HG03565 (cell line): Measurements from ENCODE around the gene ZNF467.

Experiments used
- ATAC-seq: cut with Tn5 transposase; IDR thresholded peaks from one replicate; pipeline ENCODE4 v1.9.1; 2021; ENCODE audit warnings: mild to moderate bottlenecking, moderate library complexity; ENCODE audit not compliant: unreplicated experiment

The ZNF467 gene

DNA sequence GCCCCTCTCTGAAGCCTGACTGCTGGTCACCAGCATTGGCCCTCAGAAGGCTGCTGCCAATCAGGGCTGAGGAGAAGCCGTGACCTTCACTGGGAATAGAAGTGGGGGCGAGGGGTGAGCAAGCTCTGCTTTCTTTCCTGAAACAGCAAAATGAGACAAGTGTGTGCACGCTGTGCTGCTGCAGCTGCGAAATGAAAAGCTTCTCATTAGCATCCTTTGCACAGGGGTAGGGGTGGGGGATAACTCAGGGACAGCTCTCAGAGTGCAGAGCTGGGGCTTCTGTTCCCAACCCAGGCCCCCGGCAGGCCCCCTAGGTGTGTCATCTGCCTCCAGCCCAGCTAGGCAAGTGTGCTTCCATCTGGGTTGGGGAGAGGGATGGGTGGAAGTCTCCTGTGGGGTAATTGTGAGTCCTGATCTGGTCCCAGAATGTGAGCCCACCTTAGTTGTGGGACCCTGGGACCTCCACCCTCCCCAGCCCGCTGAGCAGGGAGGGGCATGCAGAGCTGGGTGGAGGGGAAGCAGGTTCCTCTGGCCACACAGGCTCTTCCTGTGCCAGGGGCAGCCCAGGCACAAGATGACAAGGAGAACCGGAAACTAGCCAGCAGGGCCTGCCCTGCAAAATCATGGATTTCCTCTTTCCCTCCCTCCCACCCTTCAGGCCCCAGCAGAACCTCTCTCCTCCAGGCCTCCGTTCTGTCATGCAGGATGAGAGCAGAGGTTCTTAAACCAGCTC is 22.2 kb downstream of the ZNF467 start:
- ATAC-seq: no peak

DNA sequence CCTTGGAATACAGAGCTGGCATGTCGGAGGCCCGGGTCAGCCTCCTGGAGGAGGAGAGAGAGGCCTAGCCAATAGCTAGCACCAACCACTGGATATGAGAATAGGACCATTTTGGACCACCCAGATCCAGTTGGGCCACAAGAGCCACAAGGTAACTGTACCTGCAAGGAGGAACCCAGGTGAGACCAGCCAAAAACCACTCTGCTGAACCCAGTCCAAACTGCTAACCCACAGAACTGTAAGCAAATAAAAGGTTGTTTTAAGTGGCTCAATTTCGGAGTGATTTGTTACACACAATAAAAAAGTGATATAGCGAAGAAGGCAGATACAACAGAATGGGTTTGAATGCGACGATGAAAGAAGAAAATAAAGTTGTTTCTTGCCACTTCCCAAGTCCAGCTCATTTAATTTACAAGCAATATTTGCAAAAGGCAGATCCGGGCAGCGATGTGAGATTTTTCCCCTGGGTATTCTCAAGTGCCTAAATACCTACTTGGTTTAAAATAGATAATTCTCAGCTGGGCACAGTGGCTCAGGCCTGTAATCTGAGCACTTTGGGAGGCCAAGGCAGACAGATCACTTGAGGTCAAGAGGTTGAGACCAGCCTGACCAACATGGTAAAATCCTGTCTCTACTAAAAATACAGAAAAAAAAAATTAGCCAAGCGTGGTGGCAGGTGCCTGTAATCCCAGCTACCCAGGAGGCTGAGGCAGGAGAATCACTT is 23.1 kb downstream of the ZNF467 start:
- no peak for ATAC-seq

GRCh38 chr7:149748076-149748874 is 25.1 kb downstream of the ZNF467 start:
- ATAC-seq: no peak

DNA sequence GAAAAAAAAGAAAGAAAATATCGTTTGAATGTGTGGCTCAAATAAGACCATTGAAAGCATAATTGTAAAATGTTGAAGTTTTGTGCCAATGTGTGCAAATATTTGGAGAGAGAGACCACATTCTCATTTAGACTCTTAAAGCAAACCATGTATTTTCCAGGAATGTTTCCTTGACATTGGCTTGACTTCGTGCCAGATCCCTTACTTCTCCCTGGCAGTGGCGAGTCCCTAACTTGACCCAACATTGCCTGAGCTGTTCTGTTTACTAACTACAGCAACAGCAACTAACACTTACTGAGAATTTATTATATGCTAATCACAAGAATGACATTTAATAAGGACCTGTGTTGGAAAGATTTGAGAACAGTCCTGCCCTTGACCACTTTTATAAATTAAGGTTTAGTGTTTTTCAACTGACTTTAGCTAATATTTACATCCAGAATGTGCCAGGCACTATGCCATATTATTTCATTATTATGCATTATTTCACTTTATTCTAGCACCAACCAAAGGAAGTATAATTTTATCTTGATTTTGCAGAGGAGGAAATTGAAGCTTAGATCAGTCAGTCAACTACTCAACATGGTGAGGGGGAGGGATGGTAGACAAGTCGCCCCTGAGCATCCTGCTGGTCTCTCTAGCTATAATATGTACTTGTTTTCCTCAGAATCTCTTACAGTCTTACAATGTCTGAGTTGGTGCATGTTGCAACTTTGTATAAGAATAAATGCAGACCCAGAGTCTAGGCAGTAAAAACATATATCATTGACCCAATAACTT is 29.7 kb downstream of the ZNF467 start:
- ATAC-seq: no peak

DNA sequence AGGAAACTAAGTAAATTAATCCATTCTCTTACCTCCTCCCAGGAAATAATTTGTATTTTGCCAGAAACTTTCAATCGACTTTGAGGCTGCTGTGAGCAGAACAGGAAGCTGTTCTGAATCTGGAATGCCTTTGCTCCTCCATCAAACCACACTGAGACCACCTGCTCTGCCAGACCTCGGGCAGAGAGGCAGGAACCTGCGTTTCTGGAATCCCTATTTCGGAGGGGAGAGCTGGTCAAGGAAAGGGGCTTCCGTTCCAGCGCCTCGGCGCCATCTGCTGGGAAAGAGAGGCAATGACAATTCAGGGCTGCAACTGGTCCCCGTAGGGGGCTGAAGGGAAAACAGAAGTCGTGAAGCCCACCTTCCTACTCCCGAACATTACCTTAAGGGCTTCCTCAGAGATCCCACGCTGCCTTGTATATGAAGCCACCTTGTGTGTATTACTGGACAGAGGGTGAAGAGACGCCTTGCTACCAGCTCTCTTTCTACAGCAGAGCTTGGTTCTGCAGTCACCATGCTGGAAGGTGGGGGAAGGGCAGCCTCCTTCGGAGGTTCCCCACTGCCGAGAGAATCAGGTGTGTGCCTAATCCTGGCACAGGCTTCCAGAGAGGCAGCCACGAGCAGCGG is 31.2 kb downstream of the ZNF467 start:
- no peak for ATAC-seq

- ATAC-seq: no peak
Observed at GRCh38 chr7:149741629-149742028, 31.8 kb downstream of the ZNF467 start.

DNA sequence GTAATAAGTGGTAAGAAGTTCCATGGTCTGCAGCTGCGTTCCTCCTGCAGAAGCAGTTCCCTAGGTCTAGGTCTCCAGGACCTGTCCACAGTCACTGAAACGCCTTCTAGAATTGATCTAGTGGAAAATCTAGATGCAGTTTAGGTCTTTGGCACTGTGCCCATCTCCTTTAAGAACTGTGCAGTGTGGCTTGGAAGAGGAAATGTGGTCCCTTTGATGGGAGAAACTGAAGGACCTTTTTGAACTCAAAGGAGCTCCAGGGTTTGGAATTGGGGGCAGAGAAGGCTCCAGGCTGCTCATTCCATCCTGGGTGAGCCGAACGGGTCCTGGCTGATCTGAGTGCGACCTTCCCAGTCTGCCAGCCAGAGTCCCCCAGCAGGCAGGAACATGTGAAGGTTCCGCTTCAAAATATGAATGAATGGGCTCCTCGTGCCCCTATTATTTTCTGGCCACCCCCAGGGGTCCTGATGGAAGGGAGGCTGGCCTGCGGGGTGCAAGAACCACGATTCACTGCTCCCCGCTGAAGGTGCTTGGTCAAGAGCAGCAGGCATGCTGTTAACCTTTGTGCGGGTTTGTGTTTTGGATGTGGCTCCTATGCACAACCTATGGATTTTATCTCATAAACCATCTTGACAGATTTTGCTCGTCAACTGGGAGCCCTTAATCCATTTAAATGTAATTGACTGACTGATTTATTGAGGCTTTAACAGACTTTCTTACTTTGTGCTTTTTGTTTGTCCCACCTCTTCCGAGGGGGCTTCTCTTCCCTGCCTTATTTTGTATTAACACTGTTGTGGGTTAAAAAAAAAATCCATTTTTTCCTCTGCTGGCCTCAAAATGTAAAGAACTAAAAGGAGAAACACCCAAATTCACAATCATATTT is 36.7 kb downstream of the ZNF467 start:
- no peak for ATAC-seq

GRCh38 chr7:149735779-149736477 is 37.5 kb downstream of the ZNF467 start:
- ATAC-seq: no peak

DNA sequence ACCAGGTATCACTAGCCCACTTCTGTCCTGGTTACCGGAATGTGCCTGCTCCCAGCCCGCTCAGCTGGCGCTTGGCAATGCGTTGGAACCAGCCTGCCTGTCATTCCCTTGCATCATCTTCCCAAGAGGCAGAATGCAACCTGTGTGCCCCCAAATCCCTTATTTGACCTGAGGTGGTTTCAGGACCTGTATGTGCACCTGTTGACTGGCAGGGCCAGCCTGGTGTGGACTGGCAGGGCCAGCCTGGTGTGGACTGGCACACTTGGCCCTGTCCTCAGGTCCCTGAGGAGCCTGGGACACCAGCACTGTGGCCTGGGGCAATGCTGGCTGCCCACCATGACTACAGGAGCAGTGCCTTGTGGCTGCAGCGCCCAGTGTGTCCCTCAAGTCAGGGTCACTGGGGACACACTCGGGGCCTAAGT is 38.2 kb downstream of the ZNF467 start:
- ATAC-seq: no peak

GRCh38 chr7:149734791-149735075 is 38.7 kb downstream of the ZNF467 start:
- ATAC-seq: no peak

GRCh38 chr7:149733924-149734790 is 39.2 kb downstream of the ZNF467 start:
- ATAC-seq: no peak

- ATAC-seq: no peak
Observed at GRCh38 chr7:149733131-149733923, 40.1 kb downstream of the ZNF467 start.

DNA sequence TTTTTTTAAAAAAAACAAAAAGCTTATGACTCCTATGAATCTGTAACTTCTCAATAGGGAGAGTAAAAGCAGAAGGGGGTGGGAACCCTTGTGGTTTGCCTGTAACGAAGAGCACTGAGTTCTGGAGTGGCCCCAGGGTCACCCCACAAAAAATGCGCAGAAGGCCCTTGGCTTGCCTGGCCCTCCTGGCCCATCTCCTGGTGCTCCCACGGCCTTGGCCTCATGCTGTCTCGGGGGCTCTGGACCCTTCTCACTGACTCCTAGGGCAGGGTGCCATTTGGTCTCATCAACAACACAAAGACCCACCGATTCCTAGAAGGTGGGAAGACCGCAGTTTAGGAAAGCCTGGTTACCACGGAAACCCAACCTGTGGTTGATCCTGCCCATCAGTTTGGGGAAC is 40.8 kb downstream of the ZNF467 start:
- ATAC-seq: no peak

- no peak for ATAC-seq
Observed at GRCh38 chr7:149732111-149732561, 41.3 kb downstream of the ZNF467 start.

GRCh38 chr7:149731207-149731955 is 42.0 kb downstream of the ZNF467 start:
- no peak for ATAC-seq

- ATAC-seq: no peak
Observed at GRCh38 chr7:149729983-149730801, 43.2 kb downstream of the ZNF467 start.
